Right cardiac atrium (tissue), 5 donors: ENCODE results near the gene UGCG. TPM values are rescaled to one million over a fixed set of nuclear protein-coding genes. Genes with fewer than 3 reads are reported as not detected.
"Not testable (repeated sequence)": the region's sequence is repeated elsewhere in the genome, so short reads cannot be mapped to it uniquely, and the experiment has no call there.

Experiments used
- ATAC-seq, 2 donors: fragments of 200-7000 bp; cut with Tn5 transposase; one replicate each; pipeline versions ENCODE4 v1.8.0 to v1.9.1; 2020; ENCODE audit warnings: moderate library complexity in 2 of 2, mild to moderate bottlenecking in 1 of 2
- DNase-seq, 3 donors: peaks; one replicate each; pipeline ENCODE4 v3.0.0-alpha.2; 2020
- H3K27ac ChIP-seq: one replicate; pipeline ENCODE4 v1.5.1; 2013; ENCODE audit warnings: mild to moderate bottlenecking, low read length, control low read depth, moderate library complexity
- H3K27me3 ChIP-seq: one replicate; pipeline ENCODE4 v1.6.1; 2013; ENCODE audit not compliant: control insufficient read depth, insufficient read depth
- H3K4me1 ChIP-seq: one replicate; pipeline ENCODE4 v1.6.1; 2013; ENCODE audit warnings: low read length; ENCODE audit not compliant: control insufficient read depth, insufficient read depth
- H3K4me3 ChIP-seq: one replicate; pipeline ENCODE4 v1.5.1; 2013; ENCODE audit warnings: low read length, control low read depth
- H3K9me3 ChIP-seq: one replicate; pipeline ENCODE4 v1.6.1; 2013; ENCODE audit warnings: low read length; ENCODE audit not compliant: control insufficient read depth
- WGBS: extraction: QIAGEN DNeasy Blood & Tissue Kit; methylation state at CpG from one replicate; pipeline ENCODE4 v1.1.7; 2013; 5-methylcytosine and 5-hydroxymethylcytosine counted together
- intact Hi-C, 4 donors: fragments of 100-400 bp; cut with DNase I; formaldehyde crosslinking; loops; one replicate each; pipeline versions ENCODE4 v1.11.0 to v1.14.0; 2022 to 2023
- polyA plus RNA-seq: library from polyadenylated mRNA; stranded (reverse); fragments of 200-250 nt; gene quantifications from one replicate; pipeline ENCODE4 v1.2.3, GENCODE V29; 2013
- total RNA-seq, 4 donors: library from RNA; stranded (reverse); fragmentation: NEBNext Ultra II Directional; extraction: Animal tissue kit (Norgen Biotek cat#: 25700); gene quantifications; one replicate each; pipeline ENCODE4 v1.2.1, GENCODE V29; 2021
- donor health status: healthy with polysubstance abuse.
- donor health status: DM: no; HTN: yes; CAD: no.
- donor health status: DM: no; HTN: no; CAD: no.
- donor health status: DM: no; HTN: yes; CAD: no; lungs with severe emphysema.
- donor health status: DM: yes; HTN: yes; CAD: no.

Gene UGCG
- total and polyA plus RNA-seq, 5 donors, result 7.1 to 13.1 (median 9.7) TPM

DNA sequence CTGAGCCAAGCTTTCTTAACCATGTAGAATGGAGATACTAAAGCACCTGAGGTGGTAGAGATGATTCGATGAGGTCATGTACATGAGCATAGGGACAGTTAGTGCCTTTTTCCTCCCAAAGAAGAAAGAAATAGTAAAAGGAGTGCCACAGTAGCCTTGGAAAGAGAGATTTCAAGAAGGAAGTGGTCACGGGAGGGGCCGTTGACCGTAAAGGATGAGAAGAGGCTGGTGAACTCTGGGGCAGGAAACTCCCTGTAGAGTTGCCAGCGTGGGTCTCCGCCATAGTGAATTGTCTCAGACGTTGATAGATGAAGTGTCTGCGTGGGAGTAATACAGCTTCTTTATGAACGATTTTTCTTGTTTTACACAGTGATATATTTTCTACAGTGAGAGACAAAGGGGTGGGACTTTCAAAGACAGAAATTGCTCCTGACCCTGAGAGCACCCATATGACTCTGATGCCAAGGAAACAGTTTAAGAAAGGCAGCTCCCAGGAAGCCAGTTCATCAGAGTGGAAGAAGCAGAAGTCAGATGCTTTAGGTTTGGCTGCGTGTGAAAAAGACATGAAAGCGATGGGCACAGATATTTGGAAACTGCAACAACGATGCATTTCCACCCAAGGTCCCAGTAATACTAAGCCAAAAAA lies 41.3 kb downstream of the UGCG start:
- no peaks in the 10 kb centered on the region for H3K27me3 ChIP-seq
- ATAC-seq (peak; percentile 59 to 61), DNase-seq (peak in 2 of 3 donors; percentile 25 to 66)
- H3K27ac ChIP-seq, result no peak overlapping the region
- intact Hi-C loops, result no loop called here
- 43% methylated on average over 12 of the region's 12 CpGs for WGBS
- no peaks in the 10 kb centered on the region for H3K9me3 ChIP-seq
- H3K4me1 ChIP-seq, result peaks cover 6% of the 10 kb centered on the region
- H3K4me3 ChIP-seq, result no peak overlapping the region

DNA sequence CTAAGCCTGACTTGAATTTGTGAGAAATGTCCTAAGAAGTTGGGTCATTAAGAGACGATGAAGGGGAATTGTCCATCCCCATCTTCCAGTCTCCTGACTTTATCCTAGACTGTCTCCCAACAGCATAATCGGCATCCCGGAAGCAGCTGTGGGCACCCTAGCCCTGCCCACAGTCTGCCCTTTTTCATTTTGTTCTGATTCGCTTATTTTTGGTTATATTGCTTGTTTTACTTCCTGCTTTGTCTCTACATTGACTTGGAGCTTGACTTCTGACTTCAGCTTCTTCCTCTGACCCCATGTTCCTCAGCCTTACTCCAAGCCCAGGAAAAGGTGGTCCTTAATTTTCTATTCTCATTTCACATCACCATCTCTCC lies 41.8 kb downstream of the UGCG start:
- H3K4me1 ChIP-seq, result peaks cover 6% of the 10 kb centered on the region
- H3K27ac ChIP-seq, result no peak overlapping the region
- intact Hi-C loops, result no loop called here
- ATAC-seq (no peak), DNase-seq (no peak)
- no peaks in the 10 kb centered on the region for H3K9me3 ChIP-seq
- H3K27me3 ChIP-seq, result no peaks in the 10 kb centered on the region
- H3K4me3 ChIP-seq, result no peak overlapping the region
- WGBS, result 81% methylated on average over 4 of the region's 4 CpGs

DNA sequence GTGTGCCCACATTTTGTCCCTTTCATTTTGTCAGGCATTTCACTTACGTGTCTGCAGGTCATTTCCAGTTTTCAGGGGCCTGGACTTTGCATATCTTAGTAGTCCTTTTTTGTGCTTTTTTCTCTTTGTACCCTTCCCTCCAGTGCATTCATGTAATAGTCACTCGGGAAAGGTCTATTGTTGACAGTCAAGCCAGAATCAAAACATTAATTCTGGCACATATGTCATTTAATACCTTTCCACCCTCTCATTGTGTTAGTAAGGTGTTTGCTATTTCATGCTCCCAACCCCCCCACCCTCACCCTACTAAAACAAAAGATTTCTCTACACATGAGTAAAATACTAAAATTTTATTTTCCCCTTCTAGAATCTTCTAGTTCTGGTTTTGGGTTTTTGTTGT lies 42.7 kb downstream of the UGCG start:
- Histone ChIP-seq H3K4me1 (peaks cover 6% of the 10 kb centered on the region), H3K4me3 (no peak overlapping the region), H3K9me3 (no peaks in the 10 kb centered on the region), H3K27ac (no peak overlapping the region), H3K27me3 (no peaks in the 10 kb centered on the region)
- ATAC-seq, result no peak
- intact Hi-C loops, result no loop called here
- DNase-seq, result no peak
- WGBS, result 90% methylated on average over 2 of the region's 2 CpGs

DNA sequence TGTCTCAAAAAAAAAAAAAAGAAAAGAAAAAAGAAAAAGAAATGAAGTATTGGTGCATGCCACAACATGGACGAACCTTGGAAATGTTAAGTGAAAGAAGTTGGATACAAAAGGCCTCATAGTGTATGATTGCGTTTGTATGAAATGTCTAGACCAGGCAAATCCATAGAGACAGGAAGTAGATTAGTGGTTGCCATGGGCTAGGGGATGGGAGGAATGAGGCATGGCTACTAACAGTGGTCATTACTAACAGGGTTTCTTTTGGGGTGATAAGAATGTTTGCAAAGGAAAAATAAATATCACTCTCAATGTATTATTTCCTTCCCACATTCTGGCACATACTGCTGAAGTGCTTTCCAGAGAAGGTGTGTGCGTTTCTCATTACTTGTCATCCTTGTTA lies 44.1 kb downstream of the UGCG start:
- Histone ChIP-seq H3K4me3 (no peak overlapping the region), H3K27me3 (no peaks in the 10 kb centered on the region), H3K9me3 (no peaks in the 10 kb centered on the region), H3K4me1 (peaks cover 6% of the 10 kb centered on the region), H3K27ac (no peak overlapping the region)
- intact Hi-C loops, result no loop called here
- 90% methylated on average over 3 of the region's 3 CpGs for WGBS
- no peak for DNase-seq
- no peak for ATAC-seq

DNA sequence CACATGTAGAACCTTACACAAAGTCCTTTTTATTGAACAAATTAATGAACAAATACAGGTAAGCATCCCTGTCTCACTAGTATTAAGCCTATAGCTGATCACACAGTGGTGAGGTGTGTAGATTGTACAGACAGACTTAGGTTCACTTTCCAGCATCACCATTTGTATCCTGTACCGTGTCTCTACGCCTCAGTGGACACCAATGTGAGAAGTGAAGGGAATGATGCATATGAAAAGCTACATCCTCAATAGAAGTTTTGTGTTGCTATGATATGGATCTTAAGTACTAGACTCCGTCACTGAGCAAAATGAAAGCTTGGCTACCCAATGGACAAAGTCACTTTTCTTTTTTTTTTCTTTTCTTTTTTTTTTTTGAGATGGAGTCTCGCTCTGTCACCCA lies 46.6 kb downstream of the UGCG start:
- no peak overlapping the region for H3K27ac ChIP-seq
- H3K4me3 ChIP-seq, result no peak overlapping the region
- peaks cover 1% of the 10 kb centered on the region for H3K4me1 ChIP-seq
- ATAC-seq (no peak), DNase-seq (no peak)
- H3K27me3 ChIP-seq, result no peaks in the 10 kb centered on the region
- intact Hi-C loops, result no loop called here
- WGBS, result 97% methylated on average over 4 of the region's 4 CpGs
- H3K9me3 ChIP-seq, result no peaks in the 10 kb centered on the region

DNA sequence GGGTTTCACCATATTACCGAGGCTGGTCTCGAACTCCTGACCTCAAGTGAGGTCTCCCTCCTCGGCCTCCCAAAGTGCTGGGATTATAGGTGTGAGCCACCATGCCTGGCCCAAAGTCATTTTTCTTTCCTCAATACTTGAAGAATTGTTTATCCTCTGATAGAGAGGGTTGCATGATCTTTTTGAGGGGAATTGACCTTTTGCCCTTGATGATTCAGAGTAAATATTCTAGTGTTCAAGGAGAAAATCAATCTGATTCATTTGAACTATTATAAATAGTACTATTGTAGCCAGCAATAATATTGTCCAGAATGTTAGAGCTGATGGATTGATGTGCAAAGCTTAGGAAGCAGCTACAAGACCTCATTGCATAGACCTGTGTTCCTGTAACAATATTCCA lies 47.1 kb downstream of the UGCG start:
- Histone ChIP-seq H3K9me3 (no peaks in the 10 kb centered on the region), H3K4me1 (peaks cover under 1% of the 10 kb centered on the region), H3K27me3 (no peaks in the 10 kb centered on the region), H3K4me3 (no peak overlapping the region), H3K27ac (no peak overlapping the region)
- intact Hi-C loops, result no loop called here
- 98% methylated on average over 3 of the region's 3 CpGs for WGBS
- DNase-seq (no peak), ATAC-seq (no peak)

DNA sequence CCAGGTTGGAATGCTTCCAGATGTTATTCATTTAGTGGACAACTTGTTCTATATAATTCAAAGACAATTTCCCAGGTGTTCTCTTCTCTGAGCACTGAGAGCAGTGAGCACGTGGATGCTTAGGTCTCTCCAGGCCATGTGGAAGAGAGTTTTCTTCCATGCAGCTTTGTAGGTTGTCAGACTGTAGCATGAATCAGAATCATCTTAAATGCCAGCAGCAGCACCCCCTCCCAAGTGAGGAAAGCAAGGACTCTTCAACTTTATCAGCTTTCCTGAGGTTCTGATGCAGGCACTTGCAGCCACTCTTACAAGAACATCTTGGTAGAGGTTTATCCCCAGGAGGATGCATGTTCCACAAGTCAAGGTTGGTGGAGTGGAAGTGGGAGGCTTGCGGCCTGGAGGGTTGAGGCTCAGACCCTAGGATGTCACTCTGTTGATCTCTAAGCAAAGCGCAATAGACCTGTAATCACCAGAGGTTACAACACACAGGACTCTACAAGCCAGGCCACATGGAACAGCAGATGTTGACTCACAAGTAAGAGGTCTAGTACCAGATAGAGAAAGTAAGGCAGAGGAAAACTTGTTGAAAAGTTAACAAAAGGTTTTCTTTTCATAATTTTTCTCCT lies 47.7 kb downstream of the UGCG start:
- Histone ChIP-seq H3K27me3 (no peaks in the 10 kb centered on the region), H3K9me3 (no peaks in the 10 kb centered on the region)

DNA sequence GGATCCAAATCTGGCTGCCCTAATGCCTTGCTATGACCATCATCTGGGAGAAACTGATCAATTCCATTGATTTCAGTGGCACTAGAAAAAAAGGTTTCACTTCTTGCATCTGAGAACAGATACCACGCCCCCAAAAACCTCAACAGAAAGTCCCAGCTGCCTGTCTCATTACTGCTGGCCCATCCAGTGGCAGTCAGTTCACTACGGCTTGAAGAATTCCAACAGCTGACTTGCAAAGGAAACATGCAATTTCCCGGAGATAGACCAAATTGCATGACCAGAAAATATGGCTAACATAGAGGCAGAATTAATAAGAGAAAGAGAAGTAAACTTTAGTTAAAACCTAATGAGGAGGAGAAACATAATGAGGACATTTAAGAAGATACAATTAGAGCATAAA lies 48.6 kb downstream of the UGCG start:
- DNase-seq (no peak), ATAC-seq (no peak)
- Histone ChIP-seq H3K4me3 (no peak overlapping the region), H3K9me3 (no peaks in the 10 kb centered on the region), H3K4me1 (no peaks in the 10 kb centered on the region), H3K27me3 (no peaks in the 10 kb centered on the region), H3K27ac (no peak overlapping the region)
- intact Hi-C loops, result no loop called here
- 43% methylated on average over 3 of the region's 3 CpGs for WGBS

More for the DNA sequence above, 47.7 kb downstream of the UGCG start:
- Histone ChIP-seq H3K4me3 (no peak overlapping the region), H3K4me1 (no peaks in the 10 kb centered on the region), H3K27ac (no peak overlapping the region)
- DNase-seq (no peak), ATAC-seq (no peak)
- intact Hi-C loops, result no loop called here
- 92% methylated on average over 3 of the region's 3 CpGs for WGBS

DNA sequence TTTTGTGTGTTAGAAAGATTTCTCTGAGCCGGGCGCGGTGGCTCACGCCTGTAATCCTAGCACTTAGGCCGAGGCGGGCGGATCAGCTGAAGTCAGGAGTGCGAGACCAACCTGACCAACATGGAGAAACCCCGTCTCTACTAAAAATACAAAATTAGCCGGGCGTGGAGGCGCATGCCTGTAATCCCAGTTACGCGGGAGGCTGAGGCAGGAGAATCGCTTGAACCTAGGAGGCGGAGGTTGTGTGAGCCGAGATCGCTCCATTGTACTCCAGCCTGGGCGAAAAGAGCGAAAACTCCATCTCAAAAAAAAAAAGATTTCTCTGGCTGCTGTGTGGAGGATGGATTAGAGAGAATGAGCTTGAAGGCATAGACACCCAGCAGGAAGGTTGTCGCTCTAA lies 51.5 kb downstream of the UGCG start:
- H3K4me1 ChIP-seq, DNase-seq, H3K27me3 ChIP-seq, H3K9me3 ChIP-seq, intact Hi-C loops, H3K27ac ChIP-seq, H3K4me3 ChIP-seq, ATAC-seq: not testable (repeated sequence)
- 97% methylated on average over 21 of the region's 21 CpGs for WGBS

DNA sequence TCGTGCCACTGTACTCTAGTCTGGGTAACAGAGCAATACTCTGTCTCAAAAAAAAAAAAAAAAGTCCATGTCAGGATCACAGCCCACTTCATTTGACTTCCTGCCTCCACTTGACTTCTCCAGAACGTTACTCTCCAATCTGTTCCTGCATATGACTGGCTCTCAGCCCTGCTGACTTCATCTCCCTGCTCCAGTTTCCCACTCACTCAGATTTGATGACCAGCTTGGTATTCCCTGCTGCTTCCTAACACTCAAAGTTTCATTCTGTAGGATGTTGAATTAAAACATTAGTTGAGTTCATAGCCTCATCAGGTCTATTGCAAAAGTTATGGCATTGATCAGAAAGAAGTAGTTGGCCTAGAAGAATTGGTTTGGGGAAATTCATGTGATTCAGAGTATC lies 52.3 kb downstream of the UGCG start:
- ATAC-seq (no peak), DNase-seq (no peak)
- intact Hi-C loops, result no loop called here
- WGBS, result 42% methylated on average over 2 of the region's 2 CpGs
- Histone ChIP-seq H3K4me1 (no peaks in the 10 kb centered on the region), H3K4me3 (no peak overlapping the region), H3K9me3 (no peaks in the 10 kb centered on the region), H3K27me3 (no peaks in the 10 kb centered on the region), H3K27ac (no peak overlapping the region)

DNA sequence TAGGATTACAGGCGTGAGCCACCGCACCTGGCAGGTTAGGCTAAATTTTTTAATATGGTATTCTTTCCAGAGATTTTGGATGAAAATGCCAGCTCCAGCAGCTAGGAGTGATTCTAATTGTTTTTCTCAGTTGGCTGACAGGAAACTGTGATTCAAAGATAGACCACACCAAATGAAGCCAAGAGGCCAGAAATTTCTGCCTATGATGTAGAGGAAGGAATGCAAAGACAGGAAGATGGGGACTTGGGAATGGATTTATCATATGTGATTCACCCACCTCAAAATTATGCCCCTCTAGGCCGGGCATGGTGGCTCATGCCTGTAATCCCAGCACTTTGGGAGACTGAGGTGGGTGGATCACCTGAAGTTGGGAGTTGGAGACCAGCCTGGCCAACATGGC lies 53.3 kb downstream of the UGCG start:
- ATAC-seq, result no peak
- 93% methylated on average over 3 of the region's 3 CpGs for WGBS
- intact Hi-C loops, result loop anchor here in 1 of 4 donors (10.0 kb wide), 1 partner anchor 105 kb away; no protein-coding TSS in a partner anchor
- Histone ChIP-seq H3K4me3 (no peak overlapping the region), H3K4me1 (no peaks in the 10 kb centered on the region), H3K27ac (no peak overlapping the region), H3K9me3 (no peaks in the 10 kb centered on the region), H3K27me3 (no peaks in the 10 kb centered on the region)
- no peak for DNase-seq
